ENCODE results near the gene B3GNT2. TPM values are rescaled to one million over a fixed set of nuclear protein-coding genes. Genes with fewer than 3 reads are reported as not detected.
A peak's percentile ranks its signal among the peaks of the same experiment; 100 is the strongest.

Gene B3GNT2
- total and polyA plus RNA-seq, 2 experiments from 2014 or later = 35.5 to 70.4 TPM

GRCh38 chr2:62221141-62221540 lies 25.2 kb downstream of the B3GNT2 start:
- no peak overlapping the region for H3K27ac Mint-ChIP-seq
- peaks cover 4% of the 10 kb centered on the region for H3K4me1 Mint-ChIP-seq
- Histone ChIP-seq H3K4me3 (no peak overlapping the region), H3K27me3 (ENCODE audit: insufficient read depth) (no peaks in the 10 kb centered on the region), H3F3A (replicated peaks; ENCODE audit: low read depth) (peaks cover 4% of the 10 kb centered on the region; the same call in 1 of the 2 replicates), H3K4me2 (no peak overlapping the region), H3K4me1 (ENCODE audit: insufficient read depth) (peaks cover 18% of the 10 kb centered on the region), H3K36me3 (ENCODE audit: insufficient read depth) (peaks cover 12% of the 10 kb centered on the region; the same call in 1 of the 2 replicates), H3K79me2 (replicated peaks; ENCODE audit: insufficient read depth) (peaks cover 100% of the 10 kb centered on the region), H2AFZ (no peak overlapping the region), H3K9me2 (ENCODE audit: insufficient read depth) (0 out of 2 replicates have a peak, but pooled peaks cover 3% of the 10 kb centered on the region), H4K20me1 (replicated peaks; ENCODE audit: insufficient read depth) (peaks cover 30% of the 10 kb centered on the region), H3K27ac (ENCODE audit: low read depth) (peak overlapping the region; percentile 46; the same call in 1 of the 2 replicates)
- TF ChIP-seq, protein P1, sequence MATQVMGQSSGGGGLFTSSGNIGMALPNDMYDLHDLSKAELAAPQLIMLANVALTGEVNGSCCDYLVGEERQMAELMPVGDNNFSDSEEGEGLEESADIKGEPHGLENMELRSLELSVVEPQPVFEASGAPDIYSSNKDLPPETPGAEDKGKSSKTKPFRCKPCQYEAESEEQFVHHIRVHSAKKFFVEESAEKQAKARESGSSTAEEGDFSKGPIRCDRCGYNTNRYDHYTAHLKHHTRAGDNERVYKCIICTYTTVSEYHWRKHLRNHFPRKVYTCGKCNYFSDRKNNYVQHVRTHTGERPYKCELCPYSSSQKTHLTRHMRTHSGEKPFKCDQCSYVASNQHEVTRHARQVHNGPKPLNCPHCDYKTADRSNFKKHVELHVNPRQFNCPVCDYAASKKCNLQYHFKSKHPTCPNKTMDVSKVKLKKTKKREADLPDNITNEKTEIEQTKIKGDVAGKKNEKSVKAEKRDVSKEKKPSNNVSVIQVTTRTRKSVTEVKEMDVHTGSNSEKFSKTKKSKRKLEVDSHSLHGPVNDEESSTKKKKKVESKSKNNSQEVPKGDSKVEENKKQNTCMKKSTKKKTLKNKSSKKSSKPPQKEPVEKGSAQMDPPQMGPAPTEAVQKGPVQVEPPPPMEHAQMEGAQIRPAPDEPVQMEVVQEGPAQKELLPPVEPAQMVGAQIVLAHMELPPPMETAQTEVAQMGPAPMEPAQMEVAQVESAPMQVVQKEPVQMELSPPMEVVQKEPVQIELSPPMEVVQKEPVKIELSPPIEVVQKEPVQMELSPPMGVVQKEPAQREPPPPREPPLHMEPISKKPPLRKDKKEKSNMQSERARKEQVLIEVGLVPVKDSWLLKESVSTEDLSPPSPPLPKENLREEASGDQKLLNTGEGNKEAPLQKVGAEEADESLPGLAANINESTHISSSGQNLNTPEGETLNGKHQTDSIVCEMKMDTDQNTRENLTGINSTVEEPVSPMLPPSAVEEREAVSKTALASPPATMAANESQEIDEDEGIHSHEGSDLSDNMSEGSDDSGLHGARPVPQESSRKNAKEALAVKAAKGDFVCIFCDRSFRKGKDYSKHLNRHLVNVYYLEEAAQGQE (IDR thresholded peaks at IDR 0.05; ENCODE audit: unreplicated experiment) = no peak
- TF ChIP-seq STAT1 (IDR thresholded peaks at IDR 0.05; ENCODE audit: unreplicated experiment) (no peak), EZH2 (IDR thresholded peaks at IDR 0.05; ENCODE audit: low read depth, unreplicated experiment) (no peak), CREB1 (CRISPR knock-in tag; IDR thresholded peaks at IDR 0.05; ENCODE audit: low read depth) (no peak), NANOG (IDR thresholded peaks at IDR 0.05; ENCODE audit: borderline replicate concordance) (no peak), ZNF331 (CRISPR knock-in tag; IDR thresholded peaks at IDR 0.05; ENCODE audit: low read depth) (no peak), POLR2AphosphoS5 (IDR thresholded peaks at IDR 0.05; ENCODE audit: low read depth) (no peak)
- TF ChIP-seq, protein P2, sequence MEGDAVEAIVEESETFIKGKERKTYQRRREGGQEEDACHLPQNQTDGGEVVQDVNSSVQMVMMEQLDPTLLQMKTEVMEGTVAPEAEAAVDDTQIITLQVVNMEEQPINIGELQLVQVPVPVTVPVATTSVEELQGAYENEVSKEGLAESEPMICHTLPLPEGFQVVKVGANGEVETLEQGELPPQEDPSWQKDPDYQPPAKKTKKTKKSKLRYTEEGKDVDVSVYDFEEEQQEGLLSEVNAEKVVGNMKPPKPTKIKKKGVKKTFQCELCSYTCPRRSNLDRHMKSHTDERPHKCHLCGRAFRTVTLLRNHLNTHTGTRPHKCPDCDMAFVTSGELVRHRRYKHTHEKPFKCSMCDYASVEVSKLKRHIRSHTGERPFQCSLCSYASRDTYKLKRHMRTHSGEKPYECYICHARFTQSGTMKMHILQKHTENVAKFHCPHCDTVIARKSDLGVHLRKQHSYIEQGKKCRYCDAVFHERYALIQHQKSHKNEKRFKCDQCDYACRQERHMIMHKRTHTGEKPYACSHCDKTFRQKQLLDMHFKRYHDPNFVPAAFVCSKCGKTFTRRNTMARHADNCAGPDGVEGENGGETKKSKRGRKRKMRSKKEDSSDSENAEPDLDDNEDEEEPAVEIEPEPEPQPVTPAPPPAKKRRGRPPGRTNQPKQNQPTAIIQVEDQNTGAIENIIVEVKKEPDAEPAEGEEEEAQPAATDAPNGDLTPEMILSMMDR (conservative IDR thresholded peaks at IDR 0.05; ENCODE audit: low read depth in 2 of 2) = no peak
- TF ChIP-seq, protein P3, sequence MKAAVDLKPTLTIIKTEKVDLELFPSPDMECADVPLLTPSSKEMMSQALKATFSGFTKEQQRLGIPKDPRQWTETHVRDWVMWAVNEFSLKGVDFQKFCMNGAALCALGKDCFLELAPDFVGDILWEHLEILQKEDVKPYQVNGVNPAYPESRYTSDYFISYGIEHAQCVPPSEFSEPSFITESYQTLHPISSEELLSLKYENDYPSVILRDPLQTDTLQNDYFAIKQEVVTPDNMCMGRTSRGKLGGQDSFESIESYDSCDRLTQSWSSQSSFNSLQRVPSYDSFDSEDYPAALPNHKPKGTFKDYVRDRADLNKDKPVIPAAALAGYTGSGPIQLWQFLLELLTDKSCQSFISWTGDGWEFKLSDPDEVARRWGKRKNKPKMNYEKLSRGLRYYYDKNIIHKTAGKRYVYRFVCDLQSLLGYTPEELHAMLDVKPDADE (IDR thresholded peaks at IDR 0.05) = no peak
- H3K36me3 Mint-ChIP-seq (ENCODE audit: low read depth) = peaks cover 59% of the 10 kb centered on the region
- ATAC-seq = no peak
- peaks cover 12% of the 10 kb centered on the region; the same call in 2 of the 3 replicates for H3K9me3 Mint-ChIP-seq
- DNase-seq (ENCODE audit: low spot score) = no peak
- H3K27me3 Mint-ChIP-seq (ENCODE audit: insufficient read depth, low read depth, poor library complexity) = peaks cover 2% of the 10 kb centered on the region
- no peak overlapping the region for H3K4me3 Mint-ChIP-seq
